Neural progenitor cell (in vitro differentiated cells): ENCODE data around the gene ARHGEF6. TPM values are rescaled to one million over a fixed set of nuclear protein-coding genes. Genes with fewer than 3 reads are reported as not detected.

Experiments
- DNase-seq: peaks from one replicate; pipeline ENCODE4 v3.0.0-alpha.2; 2016; ENCODE audit warnings: low spot score
- H2AFZ ChIP-seq: fragments of 200-600 bp; sonication (generic); replicated peaks from 2 replicates; pipeline ENCODE4 v1.6.1; 2016; ENCODE audit warnings: antibody characterized with exemption
- H3F3A ChIP-seq: fragments of 200-600 bp; sonication (generic); 2 replicates; pipeline ENCODE4 v1.6.1; 2016; ENCODE audit warnings: antibody characterized with exemption, low read depth
- H3K27ac ChIP-seq: fragments of 200-600 bp; sonication (generic); 2 replicates; pipeline ENCODE4 v1.5.1; 2016; ENCODE audit warnings: mild to moderate bottlenecking
- H3K27me3 ChIP-seq: fragments of 200-600 bp; sonication (generic); 2 replicates; pipeline ENCODE4 v1.6.1; 2016; ENCODE audit warnings: mild to moderate bottlenecking, moderate library complexity
- H3K36me3 ChIP-seq: fragments of 200-600 bp; sonication (generic); 2 replicates; pipeline ENCODE4 v1.5.1; 2016
- H3K4me1 ChIP-seq: fragments of 200-600 bp; sonication (generic); 2 replicates; pipeline ENCODE4 v1.6.1; 2016; ENCODE audit warnings: mixed run types
- H3K4me2 ChIP-seq: fragments of 200-600 bp; sonication (generic); 2 replicates; pipeline ENCODE4 v1.6.1; 2016
- H3K4me3 ChIP-seq: fragments of 200-600 bp; sonication (generic); 2 replicates; pipeline ENCODE4 v1.5.1; 2016
- H3K79me2 ChIP-seq: fragments of 200-600 bp; sonication (generic); 2 replicates; pipeline ENCODE4 v1.6.1; 2016; ENCODE audit warnings: low read depth
- H3K9ac ChIP-seq: fragments of 200-600 bp; sonication (generic); 2 replicates; pipeline ENCODE4 v1.6.1; 2016
- H3K9me3 ChIP-seq: fragments of 200-600 bp; sonication (generic); 2 replicates; pipeline ENCODE4 v1.5.1; 2016; ENCODE audit warnings: low read depth
- H4K20me1 ChIP-seq: fragments of 200-600 bp; sonication (generic); 2 replicates; pipeline ENCODE4 v1.6.1; 2016; ENCODE audit warnings: low read depth
- H3K27ac Mint-ChIP-seq: 3 replicates; pipeline ENCODE4 v1.8.0; 2021; ENCODE audit warnings: mixed read lengths
- H3K27me3 Mint-ChIP-seq: 2 replicates; pipeline ENCODE4 v1.8.0; 2022; ENCODE audit warnings: low read depth, mild to moderate bottlenecking, inconsistent platforms, moderate library complexity, mixed read lengths; ENCODE audit not compliant: insufficient read depth
- H3K36me3 Mint-ChIP-seq: 3 replicates; pipeline ENCODE4 v1.8.0; 2021; ENCODE audit warnings: mixed read lengths
- H3K4me1 Mint-ChIP-seq: 3 replicates; pipeline ENCODE4 v1.8.0; 2021; ENCODE audit warnings: mixed read lengths
- H3K4me3 Mint-ChIP-seq: 3 replicates; pipeline ENCODE4 v1.8.0; 2021; ENCODE audit warnings: mild to moderate bottlenecking, moderate library complexity, mixed read lengths
- H3K9me3 Mint-ChIP-seq: 3 replicates; pipeline ENCODE4 v1.8.0; 2020; ENCODE audit warnings: mixed read lengths
- CTCF ChIP-seq: fragments of 200-600 bp; sonication (generic); IDR thresholded peaks from 2 replicates; pipeline ENCODE4 v1.5.1; 2017; ENCODE audit warnings: antibody characterized with exemption, mild to moderate bottlenecking
- EZH2 ChIP-seq: fragments of 200-600 bp; sonication (generic); IDR thresholded peaks from 2 replicates; pipeline ENCODE4 v1.6.1; 2017; ENCODE audit warnings: antibody characterized with exemption, mild to moderate bottlenecking, moderate library complexity
- EZH2phosphoT487 ChIP-seq: fragments of 200-600 bp; sonication (generic); IDR thresholded peaks from 2 replicates; pipeline ENCODE4 v1.6.1; 2017; ENCODE audit warnings: antibody characterized with exemption
- total RNA-seq: library from RNA; depleted of rRNA; stranded (reverse); fragments of >200 nt; gene quantifications from 2 replicates; pipeline ENCODE4 v1.2.3, GENCODE V29; 2015; ENCODE audit warnings: low replicate concordance

Gene ARHGEF6
- total RNA-seq, 1 donor from 2014 or later, result 3.2 TPM

GRCh38 chrX:136643243-136643642 lies 137.5 kb downstream of the ARHGEF6 start:
- no peaks in the 10 kb centered on the region for H3K36me3 Mint-ChIP-seq
- Histone ChIP-seq H3K4me2 (no peak overlapping the region), H3K9me3 (peaks cover 9% of the 10 kb centered on the region), H3F3A (no peaks in the 10 kb centered on the region), H3K9ac (no peak overlapping the region), H3K36me3 (no peaks in the 10 kb centered on the region), H2AFZ (no peak overlapping the region), H4K20me1 (no peaks in the 10 kb centered on the region), H3K27ac (no peak overlapping the region), H3K4me1 (no peaks in the 10 kb centered on the region), H3K79me2 (no peaks in the 10 kb centered on the region), H3K4me3 (no peak overlapping the region), H3K27me3 (no peaks in the 10 kb centered on the region)
- TF ChIP-seq EZH2phosphoT487 (no peak), CTCF (no peak), EZH2 (no peak)
- peaks cover 11% of the 10 kb centered on the region for H3K9me3 Mint-ChIP-seq
- H3K4me3 Mint-ChIP-seq, result no peak overlapping the region
- no peaks in the 10 kb centered on the region for H3K4me1 Mint-ChIP-seq
- no peak overlapping the region for H3K27ac Mint-ChIP-seq
- DNase-seq, result no peak
- H3K27me3 Mint-ChIP-seq, result peaks cover 2% of the 10 kb centered on the region

- no peaks in the 10 kb centered on the region for H3K36me3 ChIP-seq
- no peak overlapping the region for H3K4me3 ChIP-seq
- no peak for TF ChIP-seq EZH2phosphoT487
- H3K79me2 ChIP-seq, result no peaks in the 10 kb centered on the region
- no peaks in the 10 kb centered on the region for H3K27me3 ChIP-seq
- Mint-ChIP-seq H3K27me3 (peaks cover 4% of the 10 kb centered on the region), H3K27ac (no peak overlapping the region), H3K4me1 (peaks cover 15% of the 10 kb centered on the region), H3K9me3 (peaks cover 7% of the 10 kb centered on the region), H3K36me3 (no peaks in the 10 kb centered on the region), H3K4me3 (no peak overlapping the region)
- peaks cover 15% of the 10 kb centered on the region for H3K4me1 ChIP-seq
- H3F3A ChIP-seq, result peaks cover 18% of the 10 kb centered on the region
- H2AFZ ChIP-seq, result no peak overlapping the region
- no peak overlapping the region for H3K27ac ChIP-seq
- H4K20me1 ChIP-seq, result no peaks in the 10 kb centered on the region
- no peak overlapping the region for H3K9ac ChIP-seq
- DNase-seq, result no peak
- H3K4me2 ChIP-seq, result no peak overlapping the region
- peaks cover 5% of the 10 kb centered on the region for H3K9me3 ChIP-seq
Measured at GRCh38 chrX:136639506-136640176, 141.1 kb downstream of the ARHGEF6 start.

- no peaks in the 10 kb centered on the region for H4K20me1 ChIP-seq
- no peaks in the 10 kb centered on the region for H3K79me2 ChIP-seq
- H3K4me2 ChIP-seq, result peak overlapping the region; percentile 62
- Mint-ChIP-seq H3K4me1 (peaks cover 15% of the 10 kb centered on the region), H3K9me3 (peaks cover 7% of the 10 kb centered on the region), H3K27ac (no peak overlapping the region), H3K27me3 (peaks cover 2% of the 10 kb centered on the region), H3K4me3 (no peak overlapping the region), H3K36me3 (no peaks in the 10 kb centered on the region)
- peaks cover 17% of the 10 kb centered on the region for H3K4me1 ChIP-seq
- no peak overlapping the region for H2AFZ ChIP-seq
- H3K9me3 ChIP-seq, result peaks cover 5% of the 10 kb centered on the region
- no peaks in the 10 kb centered on the region for H3K36me3 ChIP-seq
- TF ChIP-seq EZH2phosphoT487 (no peak), CTCF (no peak), EZH2 (no peak)
- DNase-seq, result peak; percentile 83
- no peak overlapping the region for H3K4me3 ChIP-seq
- H3K27me3 ChIP-seq, result no peaks in the 10 kb centered on the region
- peaks cover 20% of the 10 kb centered on the region for H3F3A ChIP-seq
- peak overlapping the region; percentile 88 for H3K27ac ChIP-seq
- H3K9ac ChIP-seq, result no peak overlapping the region
Measured at GRCh38 chrX:136636121-136636520, 144.6 kb downstream of the ARHGEF6 start.

GRCh38 chrX:136635235-136635634 lies 145.5 kb downstream of the ARHGEF6 start:
- peaks cover 7% of the 10 kb centered on the region for H3K9me3 Mint-ChIP-seq
- H3K27me3 ChIP-seq, result no peaks in the 10 kb centered on the region
- peaks cover 20% of the 10 kb centered on the region for H3F3A ChIP-seq
- peaks cover 15% of the 10 kb centered on the region for H3K4me1 Mint-ChIP-seq
- no peak overlapping the region for H3K27ac ChIP-seq
- H3K4me1 ChIP-seq, result peaks cover 17% of the 10 kb centered on the region
- H3K36me3 Mint-ChIP-seq, result no peaks in the 10 kb centered on the region
- H3K4me2 ChIP-seq, result peak overlapping the region; percentile 62
- no peak overlapping the region for H2AFZ ChIP-seq
- H3K79me2 ChIP-seq, result no peaks in the 10 kb centered on the region
- no peak for DNase-seq
- no peaks in the 10 kb centered on the region for H3K36me3 ChIP-seq
- no peak overlapping the region for H3K4me3 ChIP-seq
- no peak overlapping the region for H3K27ac Mint-ChIP-seq
- no peak overlapping the region for H3K9ac ChIP-seq
- H3K27me3 Mint-ChIP-seq, result peaks cover 2% of the 10 kb centered on the region
- peaks cover 5% of the 10 kb centered on the region for H3K9me3 ChIP-seq
- H4K20me1 ChIP-seq, result no peaks in the 10 kb centered on the region
- no peak overlapping the region for H3K4me3 Mint-ChIP-seq
- TF ChIP-seq EZH2, result no peak
- TF ChIP-seq EZH2phosphoT487, result no peak
- TF ChIP-seq CTCF, result no peak
